ENCODE data around the gene CCNL1.
"Not testable (repeated sequence)": the region's sequence is repeated elsewhere in the genome, so short reads cannot be mapped to it uniquely, and the experiment has no call there.

The CCNL1 gene

DNA sequence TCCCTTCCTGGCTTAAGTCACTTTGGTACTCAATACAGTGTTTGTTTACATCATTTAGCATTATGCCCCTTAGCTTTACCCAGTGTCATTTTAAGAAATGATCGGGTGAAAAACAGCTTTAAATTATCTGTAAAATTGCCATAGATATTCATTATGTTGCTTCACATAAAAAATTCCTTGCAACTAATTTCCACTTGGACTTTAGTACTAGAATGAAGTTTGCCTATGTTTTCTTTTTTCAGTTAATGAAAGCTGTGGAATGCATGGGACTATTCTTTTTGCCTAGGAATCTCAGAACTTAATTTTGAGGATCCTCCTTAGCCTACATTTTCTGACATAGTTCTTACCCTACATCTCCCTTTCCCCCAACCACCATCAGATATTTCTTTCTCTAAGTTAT is 38.4 kb downstream of the CCNL1 start:
- DNase-seq: no peak

DNA sequence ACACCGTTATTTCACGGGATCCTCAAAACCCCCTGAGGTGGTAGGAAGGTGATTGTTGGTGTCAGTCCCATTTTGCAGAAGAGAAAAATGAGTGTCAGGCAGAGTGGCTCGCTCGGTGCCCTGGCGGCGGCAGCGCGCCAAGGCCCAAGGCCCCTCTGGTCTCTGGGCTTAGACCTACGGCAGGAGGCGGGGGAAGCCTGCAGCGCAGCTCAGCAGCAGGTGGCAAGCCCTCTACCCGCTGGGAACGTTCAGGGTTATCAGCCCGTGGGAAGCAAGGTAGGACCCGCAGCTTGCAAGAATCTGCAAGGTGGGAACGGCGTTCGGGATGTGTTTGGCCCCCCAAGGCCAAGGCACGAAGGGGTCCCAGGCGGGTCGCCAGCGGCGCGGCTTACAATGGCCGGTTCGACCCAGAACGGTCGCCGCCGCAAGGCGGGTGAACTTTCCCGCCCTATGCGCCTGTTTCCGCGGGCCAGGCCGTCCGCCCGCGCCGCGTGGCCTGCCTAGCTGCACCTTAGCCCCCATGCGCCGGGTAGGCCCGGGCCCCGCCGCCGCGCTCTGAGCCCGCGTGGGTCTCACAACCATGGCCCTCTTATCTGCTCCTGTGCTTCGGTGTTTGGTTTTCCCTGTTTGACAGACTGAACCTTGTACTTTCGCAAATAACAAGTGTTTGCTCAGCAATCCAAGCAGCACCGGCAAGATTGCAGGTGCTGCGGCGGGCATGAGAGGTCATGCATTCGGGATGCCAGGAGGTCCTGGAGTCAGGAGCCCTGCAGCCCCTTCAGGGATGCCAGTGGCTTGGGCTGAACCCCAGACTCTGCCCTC is 39.7 kb downstream of the CCNL1 start:
- peak; percentile 13 for DNase-seq

DNA sequence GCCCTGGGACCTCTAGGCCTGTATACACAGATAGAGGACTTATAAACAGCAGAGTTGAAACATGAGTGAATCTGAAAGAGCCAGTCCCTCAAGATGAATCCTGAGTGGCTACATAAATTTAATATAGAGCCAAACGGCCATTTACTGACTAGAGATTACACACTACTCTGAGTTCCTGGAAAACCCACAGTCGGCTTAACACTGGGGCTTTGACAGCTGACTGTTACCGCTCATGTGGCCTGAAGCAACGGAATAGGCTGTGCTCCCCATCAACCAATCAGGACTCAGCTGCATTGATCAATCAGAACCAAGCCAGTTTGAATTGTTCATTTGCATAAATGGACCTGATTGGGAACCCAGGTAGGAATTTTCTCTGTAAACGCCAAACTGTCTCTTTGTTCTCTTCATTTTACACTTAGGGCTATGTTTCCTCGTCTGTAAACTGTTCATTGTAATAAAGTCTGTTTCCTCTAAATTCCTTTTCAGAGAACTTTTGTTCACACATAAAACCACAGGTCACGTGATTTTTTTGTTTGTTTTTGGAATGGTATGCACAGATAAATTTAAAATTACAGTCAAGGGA is 40.5 kb downstream of the CCNL1 start:
- no peak for DNase-seq

DNA sequence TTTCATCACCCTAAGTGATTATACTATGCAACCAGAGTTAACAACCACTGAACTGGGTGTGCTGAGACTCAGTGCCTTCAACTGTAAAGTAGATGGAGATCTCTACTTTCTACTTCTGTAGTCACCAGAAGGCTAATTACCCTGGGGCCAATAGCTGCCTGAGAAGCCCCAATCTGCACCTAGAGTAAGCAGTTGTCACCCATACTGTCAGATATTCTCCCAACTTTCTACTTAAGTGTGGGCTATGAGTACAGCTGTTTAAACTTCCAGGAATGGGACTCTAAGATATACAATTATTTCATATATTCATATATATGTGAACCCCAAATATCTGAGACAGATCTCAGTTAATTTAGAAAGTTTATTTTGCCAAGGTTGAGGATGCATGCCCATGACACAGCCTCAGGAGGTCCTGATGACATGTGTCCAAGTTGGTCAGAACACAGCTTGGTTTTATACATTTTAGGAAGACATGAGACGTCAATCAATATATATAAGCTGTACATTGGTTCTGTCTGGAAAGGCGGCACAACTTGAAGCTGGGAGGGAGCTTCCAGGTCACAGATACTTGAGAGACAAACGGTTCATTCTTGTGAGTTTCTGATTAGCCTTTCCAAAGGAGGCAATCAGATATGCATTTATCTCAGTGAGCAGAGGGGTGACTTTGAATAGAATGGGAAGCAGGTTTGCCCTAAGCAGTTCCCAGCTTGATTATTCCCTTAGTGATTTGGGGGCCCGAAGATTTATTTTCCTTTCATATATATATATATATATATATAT is 41.9 kb downstream of the CCNL1 start:
- DNase-seq: no peak

DNA sequence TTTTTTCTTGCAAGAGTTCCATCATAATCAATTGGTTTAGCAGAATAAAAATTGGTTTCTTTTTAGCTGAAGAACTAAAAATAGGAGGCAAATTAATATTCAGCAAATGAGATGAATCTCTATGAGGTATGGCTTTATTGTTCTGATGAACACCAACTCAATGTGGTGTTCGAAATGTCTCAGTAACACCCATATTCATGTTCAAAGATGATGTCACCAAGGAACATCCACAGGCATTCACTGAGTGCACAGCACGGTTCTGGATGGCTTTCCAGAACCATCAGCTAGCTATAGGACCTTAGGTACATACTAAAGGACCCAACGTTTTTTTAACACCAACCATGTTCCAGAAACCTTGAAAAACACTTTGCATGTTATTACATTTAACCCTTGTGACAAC is 42.7 kb downstream of the CCNL1 start:
- DNase-seq: no peak

DNA sequence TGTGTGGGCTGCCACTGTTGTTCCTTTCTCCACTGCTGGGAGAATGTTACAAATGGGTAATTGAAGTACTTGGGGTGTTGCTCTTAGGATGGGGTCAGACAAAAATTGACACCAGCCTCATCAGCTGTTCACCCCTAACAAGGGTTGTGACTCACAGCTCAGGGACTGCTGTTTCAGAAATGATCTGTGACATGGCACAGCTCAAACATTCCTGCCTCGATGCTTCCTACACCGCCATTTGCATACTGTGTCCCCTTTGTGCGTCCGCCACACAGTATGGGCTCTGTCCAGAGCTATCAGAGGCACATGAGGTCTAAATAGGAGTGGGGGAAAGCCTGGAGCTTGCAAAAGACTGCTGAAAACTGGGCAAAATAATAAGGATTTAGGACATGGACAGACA is 43.9 kb downstream of the CCNL1 start:
- DNase-seq: no peak

DNA sequence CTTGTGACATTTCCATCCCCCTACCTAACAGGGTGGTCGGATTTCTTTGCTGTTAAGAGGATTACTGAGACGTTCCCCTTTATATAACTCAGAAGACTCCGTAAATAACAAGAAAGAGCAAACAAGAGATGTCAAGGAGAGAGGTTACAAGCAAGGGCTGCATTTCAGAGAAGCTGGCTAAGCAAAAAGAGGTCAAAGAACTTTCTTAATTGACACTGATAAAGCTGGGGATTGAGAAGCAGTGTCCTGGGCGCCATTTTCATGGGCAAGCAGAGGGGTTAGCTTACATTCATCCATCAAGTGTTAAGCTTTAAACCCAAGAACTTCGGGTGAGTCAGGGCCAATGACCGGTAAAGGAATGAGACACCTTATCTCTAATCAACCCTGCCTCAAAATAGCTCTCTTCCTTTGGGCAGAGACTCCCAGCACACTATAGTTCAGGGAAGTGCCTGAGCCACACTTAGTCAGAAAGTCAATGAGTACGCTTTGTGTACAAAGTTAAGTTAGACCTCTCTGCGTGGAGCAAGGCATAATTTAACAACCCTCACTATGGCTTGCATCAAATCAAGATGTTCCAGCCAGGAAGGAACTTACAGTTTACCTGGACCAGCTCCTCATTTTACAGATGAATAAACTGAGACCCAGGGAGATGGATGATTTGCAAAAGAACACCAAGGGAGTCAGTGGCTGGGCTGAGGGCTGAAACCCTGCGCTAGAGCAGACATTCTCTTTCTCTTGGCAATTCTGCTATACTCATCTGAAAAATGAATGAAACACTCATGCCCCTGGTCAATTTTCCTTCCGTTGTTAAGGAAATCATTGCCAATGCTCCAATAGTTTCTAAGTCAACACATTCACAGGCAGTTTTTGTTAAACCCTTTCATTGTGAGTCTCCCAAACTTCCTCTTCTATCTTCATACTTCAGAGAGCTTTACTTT is 44.6 kb downstream of the CCNL1 start:
- DNase-seq: no peak

DNA sequence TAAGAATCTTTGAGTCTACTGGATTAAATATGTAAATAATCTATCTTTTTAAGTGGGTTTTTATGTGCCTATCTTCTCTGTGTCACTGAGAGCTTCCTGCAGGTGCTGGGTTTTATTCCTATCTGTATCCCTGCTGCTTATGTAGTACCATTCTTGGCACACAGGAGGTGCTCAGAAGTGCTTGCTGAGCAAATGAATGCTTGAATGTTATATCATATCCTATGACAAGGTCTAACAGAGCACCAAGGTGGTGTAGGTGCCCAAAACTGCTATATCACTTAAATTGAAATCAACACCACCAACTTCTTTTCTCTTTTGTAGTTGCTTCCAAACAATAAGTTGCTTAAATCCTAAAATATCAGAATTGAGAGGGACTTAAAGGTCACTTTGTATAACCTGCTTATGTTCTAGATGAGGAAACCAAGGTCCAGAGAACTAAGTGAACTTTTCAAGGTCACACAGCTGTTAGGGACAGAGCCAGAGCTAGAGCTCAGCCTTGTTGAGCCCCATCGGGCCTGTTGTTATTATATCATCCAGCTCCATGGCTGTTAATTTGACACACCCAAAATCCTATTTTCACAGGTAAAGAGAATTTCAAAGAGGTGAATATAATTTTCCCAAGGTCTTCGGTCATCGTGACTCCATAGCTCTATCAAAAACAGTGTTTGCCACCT is 46.0 kb downstream of the CCNL1 start:
- DNase-seq: no peak

DNA sequence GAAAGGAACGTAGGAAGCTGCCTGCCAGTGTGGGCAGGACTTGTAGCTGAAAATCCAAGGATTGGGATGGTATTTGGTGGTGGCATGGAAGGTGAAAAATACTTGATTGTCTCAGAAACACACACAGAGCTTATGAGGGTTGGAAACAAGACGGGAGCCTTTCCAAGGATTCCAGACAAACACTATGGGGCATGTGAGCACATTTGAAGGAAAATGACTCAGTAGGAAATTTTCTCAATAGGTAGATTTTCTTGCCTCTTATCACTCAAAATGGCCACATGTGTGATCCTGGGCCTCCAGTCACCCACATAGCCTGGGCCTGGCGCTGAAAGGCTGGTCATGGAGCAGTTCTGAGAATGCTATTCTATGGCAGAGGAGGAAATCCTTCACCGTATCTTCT is 47.4 kb downstream of the CCNL1 start:
- no peak for DNase-seq

DNA sequence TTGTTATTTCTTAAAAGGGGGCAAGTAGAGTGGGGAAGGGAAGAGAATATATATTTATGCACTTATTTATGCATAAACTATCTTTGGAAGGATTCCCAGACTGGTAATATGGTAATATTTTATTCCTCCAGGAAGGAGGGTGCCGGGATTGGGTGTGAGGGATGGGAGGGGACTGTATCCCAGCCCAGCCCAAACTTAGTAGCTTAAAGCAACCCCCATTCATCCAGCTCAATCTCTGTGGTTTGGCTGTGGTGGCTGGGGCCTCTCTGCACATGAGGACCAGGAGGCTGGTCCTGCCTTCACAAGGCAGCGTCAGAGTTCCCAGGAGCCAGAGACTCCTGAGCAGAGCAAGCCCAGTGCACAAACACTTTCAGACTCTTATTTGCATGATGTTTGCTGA is 48.4 kb downstream of the CCNL1 start:
- DNase-seq: no peak

DNA sequence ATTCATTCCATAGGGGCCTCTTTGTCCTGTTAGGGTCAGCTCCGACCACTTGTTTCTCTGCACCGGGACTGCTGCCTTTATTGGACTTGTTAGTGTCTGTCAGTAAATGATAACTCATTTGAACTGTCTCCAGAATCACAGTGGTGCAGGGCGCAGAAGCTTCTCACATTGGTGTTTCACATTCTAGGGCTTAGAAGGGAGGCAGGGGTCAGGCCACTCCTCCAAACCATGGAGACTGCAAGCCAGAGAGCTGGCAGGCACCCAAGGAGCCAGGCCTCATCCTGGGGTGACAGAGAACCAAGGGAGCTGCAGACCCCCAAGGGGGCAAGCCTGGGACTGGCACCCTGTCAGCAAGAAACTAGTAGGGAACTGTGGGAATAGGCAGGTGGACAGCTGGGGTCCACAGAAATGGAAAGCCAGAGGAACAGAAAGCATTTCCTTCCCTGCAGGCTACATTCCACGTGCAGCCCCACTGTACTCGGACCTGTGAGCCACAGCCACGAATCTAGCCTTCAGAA is 49.1 kb downstream of the CCNL1 start:
- DNase-seq: no peak

DNA sequence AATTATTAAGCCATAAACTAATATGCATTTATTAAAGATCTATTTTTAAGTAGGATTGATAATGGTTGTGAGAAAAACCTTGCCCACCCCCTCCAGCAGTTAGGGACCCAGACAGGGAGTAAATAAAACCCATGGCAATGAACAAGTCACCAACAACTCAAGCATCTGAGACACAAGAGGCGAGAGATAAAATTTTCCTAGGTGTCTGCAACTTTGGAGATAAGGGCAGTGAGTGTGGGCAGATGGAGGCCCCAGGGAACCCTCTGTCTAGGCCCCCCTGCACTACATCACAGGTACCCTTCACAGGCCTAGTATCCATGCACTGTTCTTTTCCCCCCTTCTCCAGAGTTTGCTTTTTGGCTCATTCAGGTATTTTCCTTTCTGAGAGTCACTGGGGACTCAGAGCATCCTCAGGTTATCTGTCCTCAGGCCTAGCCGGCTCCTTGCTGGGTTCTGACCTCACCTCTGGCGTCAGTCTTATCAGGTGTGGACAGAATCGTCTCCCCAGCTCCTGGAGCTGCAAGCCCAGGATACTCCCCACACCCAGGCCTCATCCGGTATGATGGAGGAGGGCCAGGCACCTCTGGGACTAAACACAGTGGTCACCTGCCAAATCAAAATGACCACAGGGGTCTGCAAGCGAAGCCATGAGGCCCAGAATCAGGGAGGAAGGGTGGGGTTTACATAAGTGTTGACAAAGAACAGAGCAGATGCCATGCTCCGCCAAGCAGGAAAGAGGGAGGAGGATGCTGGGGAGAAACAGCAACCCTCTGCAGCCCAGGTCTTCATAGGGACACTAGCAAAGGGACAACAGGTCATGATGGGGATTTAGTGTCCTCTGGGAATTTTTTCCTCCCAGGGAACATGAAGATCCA is 50.4 kb downstream of the CCNL1 start:
- no peak for DNase-seq

DNA sequence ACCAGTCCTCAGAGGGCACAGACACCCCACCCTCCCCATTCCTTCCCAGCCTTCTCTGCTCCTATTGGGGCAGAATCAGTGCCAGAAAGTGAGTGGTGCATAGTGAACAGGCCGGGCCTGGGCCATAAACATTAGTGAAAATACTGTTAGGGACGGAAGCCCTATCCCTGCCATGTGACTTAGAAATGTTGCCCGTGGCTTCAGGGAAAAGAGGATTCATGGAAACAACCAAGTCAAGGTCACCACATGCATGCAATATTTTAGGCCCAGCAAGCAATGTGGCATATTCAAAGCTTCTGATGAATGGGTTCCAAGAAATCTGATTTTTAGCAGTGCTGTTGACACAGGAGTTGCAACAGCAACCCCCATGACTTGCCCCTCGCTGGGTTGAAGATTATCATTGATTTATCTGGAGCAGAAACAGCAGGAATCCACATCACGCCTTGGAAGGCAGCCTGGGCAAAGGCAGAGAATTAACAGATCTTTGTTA is 52.3 kb downstream of the CCNL1 start:
- DNase-seq: no peak

DNA sequence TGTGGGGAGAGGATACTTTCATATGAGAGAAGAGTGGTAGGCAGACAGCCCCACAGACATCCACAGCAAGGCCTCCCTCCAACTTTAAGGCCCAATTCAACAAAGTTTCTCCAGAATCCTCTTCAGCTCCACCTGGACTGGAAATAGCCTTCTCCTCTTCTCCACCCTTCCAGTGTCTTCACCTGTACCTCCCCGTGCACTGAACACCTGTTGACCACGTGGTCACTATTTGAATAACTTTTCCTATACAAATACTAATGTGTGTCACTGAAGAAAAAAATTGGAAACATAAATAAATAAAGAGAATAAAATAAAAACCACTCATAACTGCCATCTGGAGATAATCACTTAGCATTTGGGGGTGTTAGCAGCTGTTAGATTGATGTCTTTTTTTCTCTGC is 52.9 kb downstream of the CCNL1 start:
- no peak for DNase-seq

DNA sequence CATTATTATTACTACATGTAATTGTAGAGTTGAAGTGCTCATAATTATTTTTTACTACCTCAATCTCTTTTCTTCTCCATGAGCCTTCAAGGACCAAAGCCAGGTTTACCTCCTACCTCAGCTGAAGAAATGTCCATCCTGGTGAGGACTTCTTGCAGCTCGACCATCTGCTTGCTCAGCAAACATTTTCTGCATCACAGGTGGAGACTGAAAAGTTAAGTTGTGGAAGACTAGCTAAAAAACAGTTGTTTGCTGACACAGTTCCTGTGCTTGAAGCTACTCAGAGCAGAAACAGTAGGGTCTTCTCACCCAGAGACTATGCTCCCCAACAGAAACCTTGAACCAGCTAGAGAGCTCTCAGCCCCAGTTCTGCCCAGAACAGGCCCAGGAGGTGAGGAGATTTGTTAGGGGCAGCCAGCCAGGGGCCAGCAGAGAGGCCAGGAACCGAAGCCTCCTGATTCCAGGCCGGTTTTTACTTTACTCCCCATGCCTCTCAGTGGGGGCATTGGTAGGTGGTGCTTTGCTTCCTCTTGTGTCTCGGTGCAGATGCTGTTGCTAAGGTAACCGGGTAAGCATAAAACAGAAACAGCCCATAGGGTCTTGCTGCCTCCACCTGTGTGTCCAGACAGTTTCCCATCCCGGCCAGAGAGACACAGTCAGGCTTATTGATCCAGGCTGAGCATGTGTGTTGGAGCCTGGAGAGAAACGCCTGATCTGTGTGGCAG is 54.9 kb downstream of the CCNL1 start:
- peak; percentile 34 for DNase-seq

DNA sequence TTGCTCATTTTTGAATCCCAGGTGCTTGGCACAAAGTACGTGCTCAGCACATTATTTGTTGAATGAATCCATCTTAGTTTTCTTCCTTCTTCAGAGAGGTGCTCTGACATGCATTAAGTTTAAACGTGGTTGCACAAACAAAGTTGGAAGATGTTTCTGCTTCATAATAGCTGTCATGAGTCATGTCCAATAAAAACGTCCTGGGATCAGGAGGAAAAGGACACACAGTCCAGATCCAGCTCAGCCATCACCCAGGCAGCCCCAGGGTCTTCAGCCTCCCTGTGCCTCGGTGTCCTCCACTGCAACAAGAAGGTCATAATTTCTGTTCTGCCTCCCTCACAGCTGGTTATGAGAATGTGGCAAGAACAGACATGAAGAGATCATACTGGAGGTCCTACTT is 55.4 kb downstream of the CCNL1 start:
- no peak for DNase-seq

DNA sequence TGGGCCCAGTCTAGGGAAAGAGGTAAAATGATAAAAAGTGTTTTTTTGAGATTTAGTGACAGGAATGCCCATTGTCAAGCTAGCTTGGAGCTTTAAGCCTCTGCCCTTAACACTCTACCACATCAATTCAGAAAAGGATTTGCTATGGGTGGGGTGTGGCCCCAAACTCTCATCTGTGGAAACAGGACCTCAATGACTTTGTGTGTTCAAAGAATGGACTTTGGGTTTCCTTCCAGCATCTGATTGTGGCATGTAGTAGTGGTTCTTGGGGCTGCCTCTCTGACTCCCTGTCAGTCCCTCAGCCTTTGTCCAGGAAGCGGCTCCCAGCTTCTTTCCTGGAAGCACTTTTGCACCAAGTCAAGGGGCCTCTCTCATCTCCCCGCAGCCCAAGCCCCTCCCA is 56.1 kb downstream of the CCNL1 start:
- DNase-seq: no peak

DNA sequence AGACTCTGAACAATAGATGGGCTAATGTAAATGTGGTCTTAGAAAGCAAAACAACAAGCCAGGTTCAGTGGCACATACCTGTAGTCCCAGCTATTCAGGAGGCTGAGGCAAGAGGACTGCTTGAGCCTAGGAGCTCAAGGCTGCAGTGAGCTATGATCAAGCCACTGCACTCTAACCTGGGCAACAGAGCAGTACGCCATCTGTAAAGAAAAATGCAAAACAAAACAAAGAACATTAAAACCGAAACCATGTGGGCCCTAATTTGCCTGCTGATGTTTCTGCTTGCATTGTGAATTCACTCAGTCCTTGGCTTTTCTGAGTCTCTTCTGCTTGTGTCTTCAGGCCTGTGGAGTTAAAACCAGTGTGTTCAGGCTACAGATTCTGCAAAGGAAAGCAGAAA is 56.7 kb downstream of the CCNL1 start:
- no peak for DNase-seq

DNA sequence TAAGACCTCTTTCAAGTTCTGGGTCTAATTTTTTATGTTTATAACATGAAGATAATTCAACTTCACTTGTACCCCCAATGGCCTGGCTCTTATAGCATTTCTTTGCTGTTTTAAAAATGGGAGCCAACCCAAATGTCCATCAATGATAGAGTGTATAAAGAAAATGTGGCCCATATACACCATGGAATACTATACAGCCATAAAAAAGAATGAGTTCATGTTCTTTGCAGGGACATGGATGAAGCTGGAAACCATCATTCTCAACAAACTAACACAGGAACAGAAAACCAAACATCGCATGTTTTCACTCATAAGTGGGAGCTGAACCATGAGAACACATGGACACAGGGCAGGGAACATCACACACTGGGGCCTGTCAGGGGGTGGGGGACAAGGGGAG is 57.4 kb downstream of the CCNL1 start:
- DNase-seq: not testable (repeated sequence)

DNA sequence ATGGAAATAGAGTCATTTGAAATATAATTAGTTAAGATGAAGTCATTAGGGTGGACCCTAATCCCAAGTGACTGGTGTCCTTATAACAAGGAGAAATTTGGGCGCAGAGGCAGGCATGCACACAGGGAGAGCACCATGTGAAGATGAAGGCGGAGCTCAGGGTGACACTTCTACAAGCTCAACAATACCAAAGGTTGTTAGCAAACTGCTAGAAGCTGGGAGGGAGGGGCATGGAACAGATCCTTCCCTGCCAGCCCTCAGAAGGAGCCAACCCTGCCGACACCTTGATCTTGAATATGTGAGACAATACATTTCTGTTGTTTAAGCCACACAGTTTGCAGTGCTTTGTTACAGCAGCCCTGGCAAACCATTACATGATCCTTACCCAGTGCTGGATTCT is 57.8 kb downstream of the CCNL1 start:
- no peak for DNase-seq
